ENCODE results near the gene RCCD1.

- TF ChIP-seq CTCF (tag by site-specific recombination; IDR thresholded peaks at IDR 0.05) (no peak), MEIS1 (CRISPR knock-in tag; IDR thresholded peaks at IDR 0.05; ENCODE audit: borderline replicate concordance) (no peak), ZNF654 (tag by site-specific recombination; IDR thresholded peaks at IDR 0.05; ENCODE audit: low read depth) (no peak), ZNF747 (tag by site-specific recombination; IDR thresholded peaks at IDR 0.05) (no peak), ZFP37 (tag by site-specific recombination; IDR thresholded peaks at IDR 0.05) (no peak), HOXA7 (CRISPR knock-in tag; IDR thresholded peaks at IDR 0.05; ENCODE audit: borderline replicate concordance) (no peak), IKZF3 (tag by site-specific recombination; IDR thresholded peaks at IDR 0.05) (no peak)
Observed at GRCh38 chr15:90907838-90908507, 46.7 kb upstream of the RCCD1 start.

All from HEK293 (cell line).